ENCODE measurements around the gene RASA3.

GRCh38 chr13:114021464-114022308 lies 110.7 kb downstream of the RASA3 start:
- TF ChIP-seq CTCF (conservative IDR thresholded peaks at IDR 0.05; ENCODE audit: low read length) (no peak), EZH2phosphoT487 (IDR thresholded peaks at IDR 0.05; ENCODE audit: borderline replicate concordance) (no peak)
